Calu3 (cell line): ENCODE results near the gene ATAD3C. TPM values are rescaled to one million over a fixed set of nuclear protein-coding genes. Genes with fewer than 3 reads are reported as not detected.
A peak's percentile ranks its signal among the peaks of the same experiment; 100 is the strongest.
"Not testable (repeated sequence)": the region's sequence is repeated elsewhere in the genome, so short reads cannot be mapped to it uniquely, and the experiment has no call there.

ENCODE experiments used
- BruUV-seq: library from RNA; stranded (reverse); fragments of 400-500 nt; replicated peaks from 2 replicates; lab custom pipeline; 2021; lab: Mats Ljungman, UMichigan
- CTCF ChIA-PET: fragments of 300-600 bp; sonication (Branson Sonifier 250); formaldehyde crosslinking; loops from one replicate; lab custom pipeline; 2022; ENCODE audit warnings: antibody characterized with exemption; lab: Charles Lee
- DNase-seq: peaks from one replicate; pipeline ENCODE4 v3.0.0; 2022
- H3K27ac Mint-ChIP-seq: one replicate; pipeline ENCODE4 v1.8.0; 2022; ENCODE audit warnings: mixed read lengths; ENCODE audit not compliant: unreplicated experiment
- H3K27me3 Mint-ChIP-seq: one replicate; pipeline ENCODE4 v1.8.0; 2022; ENCODE audit warnings: mixed read lengths; ENCODE audit not compliant: unreplicated experiment
- H3K36me3 Mint-ChIP-seq: one replicate; pipeline ENCODE4 v1.8.0; 2022; ENCODE audit warnings: mild to moderate bottlenecking, moderate library complexity, mixed read lengths; ENCODE audit not compliant: insufficient read depth, unreplicated experiment
- H3K4me1 Mint-ChIP-seq: one replicate; pipeline ENCODE4 v1.8.0; 2022; ENCODE audit warnings: mild to moderate bottlenecking, low read depth, mixed read lengths; ENCODE audit not compliant: unreplicated experiment
- H3K4me3 Mint-ChIP-seq: one replicate; pipeline ENCODE4 v1.8.0; 2022; ENCODE audit warnings: mild to moderate bottlenecking, low read depth, moderate library complexity, mixed read lengths; ENCODE audit not compliant: unreplicated experiment
- H3K9me3 Mint-ChIP-seq: one replicate; pipeline ENCODE4 v1.8.0; 2022; ENCODE audit warnings: low read depth, mixed read lengths; ENCODE audit not compliant: unreplicated experiment
- intact Hi-C: fragments of 100-400 bp; cut with micrococcal nuclease; formaldehyde crosslinking; loops from one replicate; pipeline ENCODE4 v1.10.0; 2022; ENCODE audit not compliant: unreplicated experiment
- total RNA-seq: library from RNA; stranded (reverse); gene quantifications from 2 replicates; pipeline ENCODE4 v1.2.3, GENCODE V29; 2022
- TF ChIP-seq, protein P1 (sequence below): fragments of 200-600 bp; IDR thresholded peaks from one replicate; pipeline ENCODE4 v1.8.0; 2022; ENCODE audit warnings: antibody characterized with exemption; ENCODE audit not compliant: unreplicated experiment

The ATAD3C gene
- total RNA-seq, 1 experiment from 2014 or later: 0.45 TPM

- Mint-ChIP-seq H3K27ac (no peak overlapping the region), H3K36me3 (peaks cover 2% of the 10 kb centered on the region), H3K4me1 (no peaks in the 10 kb centered on the region), H3K4me3 (no peak overlapping the region), H3K9me3 (no peaks in the 10 kb centered on the region), H3K27me3 (no peaks in the 10 kb centered on the region)
- CTCF ChIA-PET: no interaction called here
- TF ChIP-seq, protein P1, sequence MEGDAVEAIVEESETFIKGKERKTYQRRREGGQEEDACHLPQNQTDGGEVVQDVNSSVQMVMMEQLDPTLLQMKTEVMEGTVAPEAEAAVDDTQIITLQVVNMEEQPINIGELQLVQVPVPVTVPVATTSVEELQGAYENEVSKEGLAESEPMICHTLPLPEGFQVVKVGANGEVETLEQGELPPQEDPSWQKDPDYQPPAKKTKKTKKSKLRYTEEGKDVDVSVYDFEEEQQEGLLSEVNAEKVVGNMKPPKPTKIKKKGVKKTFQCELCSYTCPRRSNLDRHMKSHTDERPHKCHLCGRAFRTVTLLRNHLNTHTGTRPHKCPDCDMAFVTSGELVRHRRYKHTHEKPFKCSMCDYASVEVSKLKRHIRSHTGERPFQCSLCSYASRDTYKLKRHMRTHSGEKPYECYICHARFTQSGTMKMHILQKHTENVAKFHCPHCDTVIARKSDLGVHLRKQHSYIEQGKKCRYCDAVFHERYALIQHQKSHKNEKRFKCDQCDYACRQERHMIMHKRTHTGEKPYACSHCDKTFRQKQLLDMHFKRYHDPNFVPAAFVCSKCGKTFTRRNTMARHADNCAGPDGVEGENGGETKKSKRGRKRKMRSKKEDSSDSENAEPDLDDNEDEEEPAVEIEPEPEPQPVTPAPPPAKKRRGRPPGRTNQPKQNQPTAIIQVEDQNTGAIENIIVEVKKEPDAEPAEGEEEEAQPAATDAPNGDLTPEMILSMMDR: no peak
- intact Hi-C loops: no loop called here
- DNase-seq: no peak
- no TSS peak for BruUV-seq
Observed at GRCh38 chr1:1415751-1416150, 33.7 kb upstream of the ATAD3C start.

- CTCF ChIA-PET, H3K27ac Mint-ChIP-seq, intact Hi-C loops, H3K4me3 Mint-ChIP-seq, H3K36me3 Mint-ChIP-seq, H3K9me3 Mint-ChIP-seq, H3K27me3 Mint-ChIP-seq, BruUV-seq, H3K4me1 Mint-ChIP-seq, DNase-seq: not testable (repeated sequence)
Observed at GRCh38 chr1:1417396-1417795, 32.1 kb upstream of the ATAD3C start.

DNA sequence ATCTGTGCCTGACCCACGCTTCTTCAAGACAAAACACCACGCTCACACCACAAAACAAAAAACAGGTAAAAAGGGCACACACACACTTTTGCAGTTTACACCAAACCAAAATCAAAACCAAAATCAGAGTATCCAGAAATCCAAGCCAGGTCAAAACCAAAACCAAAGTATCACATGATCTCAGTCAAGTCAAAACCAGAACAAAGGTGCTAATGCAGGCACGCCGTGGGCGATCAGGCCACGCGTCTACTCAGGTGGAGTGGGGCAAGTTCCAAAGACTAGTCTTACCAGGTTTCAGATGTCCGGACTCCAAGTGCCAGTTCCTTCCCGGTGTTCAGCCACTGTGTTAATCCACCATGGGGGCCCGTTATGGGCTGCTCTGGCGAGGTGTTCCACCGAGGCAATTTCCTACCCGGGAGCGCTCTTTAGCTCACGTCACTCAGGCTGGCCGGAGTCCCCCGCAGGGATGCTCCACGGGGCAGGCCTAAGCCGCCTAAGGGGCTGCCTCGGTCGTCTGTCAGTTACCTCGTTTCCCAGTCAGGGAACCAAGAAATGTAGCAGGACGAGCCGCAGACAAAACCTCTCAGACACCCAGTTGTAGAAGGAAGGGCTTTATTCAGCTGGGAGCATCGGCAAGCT lies 31.5 kb upstream of the ATAD3C start:
- intact Hi-C loops, BruUV-seq, H3K4me1 Mint-ChIP-seq, CTCF ChIA-PET, DNase-seq, H3K27ac Mint-ChIP-seq, H3K9me3 Mint-ChIP-seq, H3K27me3 Mint-ChIP-seq: not testable (repeated sequence)
- Mint-ChIP-seq H3K4me3 (peak overlapping the region; percentile 18), H3K36me3 (peaks cover 14% of the 10 kb centered on the region)

- BruUV-seq: TSS peak; percentile 93
- intact Hi-C loops: no loop called here
- peaks cover 7% of the 10 kb centered on the region for H3K4me1 Mint-ChIP-seq
- H3K36me3 Mint-ChIP-seq: peaks cover 14% of the 10 kb centered on the region
- CTCF ChIA-PET: no interaction called here
- H3K27me3 Mint-ChIP-seq: no peaks in the 10 kb centered on the region
- TF ChIP-seq, protein P1: no peak
- H3K9me3 Mint-ChIP-seq: no peaks in the 10 kb centered on the region
- H3K4me3 Mint-ChIP-seq: peak overlapping the region; percentile 18
- H3K27ac Mint-ChIP-seq: no peak overlapping the region
- no peak for DNase-seq
Observed at GRCh38 chr1:1418464-1419362, 30.8 kb upstream of the ATAD3C start.

- Mint-ChIP-seq H3K4me1 (peaks cover 7% of the 10 kb centered on the region), H3K27me3 (no peaks in the 10 kb centered on the region), H3K9me3 (no peaks in the 10 kb centered on the region), H3K36me3 (peaks cover 14% of the 10 kb centered on the region), H3K27ac (no peak overlapping the region), H3K4me3 (peak overlapping the region; percentile 18)
- TF ChIP-seq, protein P1: no peak
- no TSS peak for BruUV-seq
- CTCF ChIA-PET: no interaction called here
- DNase-seq: no peak
- intact Hi-C loops: no loop called here
Observed at GRCh38 chr1:1419363-1419812, 30.1 kb upstream of the ATAD3C start.
